ENCODE data around the gene DBET.
"Not testable (repeated sequence)": the region's sequence is repeated elsewhere in the genome, so short reads cannot be mapped to it uniquely, and the experiment has no call there.

DNA sequence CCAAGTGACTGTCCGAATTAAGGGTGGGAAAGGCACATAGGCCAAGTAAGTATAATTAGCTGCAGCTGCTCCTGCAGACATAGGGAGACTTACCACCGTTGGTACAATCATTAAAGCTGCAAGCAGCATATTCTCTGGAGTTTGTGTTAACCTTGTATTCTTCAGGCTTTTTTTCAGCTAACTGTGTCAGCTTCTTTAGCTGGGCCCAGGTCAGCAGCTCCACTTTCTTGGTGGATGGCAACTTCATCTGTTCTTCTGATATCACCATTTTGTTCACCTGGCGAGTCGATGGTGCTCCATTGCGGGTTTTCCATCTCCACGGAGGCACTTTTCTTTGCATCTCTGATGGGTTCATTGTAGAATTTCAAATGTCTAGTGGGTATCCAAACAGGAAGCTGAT lies 44.5 kb downstream of the DBET start:
- not testable (repeated sequence) for TF ChIP-seq POLR2AphosphoS5, POLR2A (IDR thresholded peaks at IDR 0.05)

Measured in transverse colon (tissue), 3 donors.